NT2/D1 (cell line): ENCODE data around the gene ATOSA.

Experiments
- DNase-seq: peaks from one replicate; pipeline ENCODE4 v3.0.0-alpha.2; 2011; ENCODE audit warnings: low read depth, low spot score
- H3K27me3 ChIP-seq: 2 replicates; pipeline ENCODE4 v1.6.0; 2011; ENCODE audit warnings: mild to moderate bottlenecking; ENCODE audit not compliant: insufficient read length, insufficient read depth
- H3K36me3 ChIP-seq: 2 replicates; pipeline ENCODE4 v1.6.1; 2011; ENCODE audit warnings: mild to moderate bottlenecking, low read length, mixed read lengths; ENCODE audit not compliant: insufficient read depth, insufficient read length
- H3K4me1 ChIP-seq: 2 replicates; pipeline ENCODE4 v1.5.1; 2011; ENCODE audit not compliant: insufficient read depth, insufficient read length
- H3K4me3 ChIP-seq: 2 replicates; pipeline ENCODE4 v1.5.1; 2011; ENCODE audit warnings: low read depth; ENCODE audit not compliant: insufficient read length
- H3K9ac ChIP-seq: 2 replicates; pipeline ENCODE4 v1.6.0; 2011; ENCODE audit warnings: low read depth; ENCODE audit not compliant: insufficient read length
- H3K9me3 ChIP-seq: 2 replicates; pipeline ENCODE4 v1.5.1; 2011; ENCODE audit warnings: mild to moderate bottlenecking, low read length; ENCODE audit not compliant: insufficient read depth
- SUZ12 ChIP-seq: IDR thresholded peaks from 2 replicates; pipeline ENCODE4 v1.6.1; 2011; ENCODE audit not compliant: insufficient read length, insufficient read depth; ENCODE audit errors: extremely low read depth
- YY1 ChIP-seq: IDR thresholded peaks from 2 replicates; pipeline ENCODE4 v1.6.1; 2011; ENCODE audit not compliant: insufficient read length, insufficient read depth
- ZNF274 ChIP-seq: IDR thresholded peaks from 2 replicates; pipeline ENCODE4 v1.6.1; 2011; ENCODE audit warnings: mild to moderate bottlenecking, low read depth, low read length

ATOSA gene

GRCh38 chr15:52717481-52717880 lies 38.3 kb upstream of the ATOSA start:
- no peak overlapping the region for H3K9ac ChIP-seq
- no peak for TF ChIP-seq ZNF274
- TF ChIP-seq YY1: no peak
- TF ChIP-seq SUZ12: no peak
- DNase-seq: no peak
- H3K27me3 ChIP-seq: no peaks in the 10 kb centered on the region
- H3K9me3 ChIP-seq: no peaks in the 10 kb centered on the region
- H3K4me1 ChIP-seq: no peaks in the 10 kb centered on the region
- no peaks in the 10 kb centered on the region for H3K36me3 ChIP-seq
- H3K4me3 ChIP-seq: no peak overlapping the region

- Histone ChIP-seq H3K36me3 (no peaks in the 10 kb centered on the region), H3K9ac (no peak overlapping the region), H3K27me3 (no peaks in the 10 kb centered on the region), H3K4me1 (no peaks in the 10 kb centered on the region), H3K9me3 (no peaks in the 10 kb centered on the region), H3K4me3 (no peak overlapping the region)
- TF ChIP-seq YY1 (no peak), SUZ12 (no peak), ZNF274 (no peak)
- no peak for DNase-seq
These were observed 37.3 kb upstream of the ATOSA start for GRCh38 chr15:52716536-52716935.

DNA sequence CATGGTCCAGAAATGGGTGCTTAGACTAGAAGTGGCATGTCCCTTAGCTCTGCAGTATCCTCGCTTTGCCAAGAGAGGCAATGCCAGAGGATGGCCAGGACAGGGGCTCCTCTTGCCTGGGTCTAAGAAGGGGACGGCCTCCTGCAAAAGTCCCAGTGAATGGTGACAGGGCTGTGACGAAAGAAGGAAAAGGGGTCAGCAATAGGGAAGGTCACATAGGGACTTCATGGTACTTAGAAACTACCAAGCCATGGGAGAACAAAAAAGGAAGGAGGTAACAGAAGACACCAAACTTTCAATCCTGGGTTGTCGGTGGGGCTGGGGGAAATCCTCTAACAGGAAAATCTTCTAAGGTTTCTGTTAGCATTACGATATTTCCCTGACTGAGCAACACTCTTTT lies 36.2 kb upstream of the ATOSA start:
- no peak for DNase-seq
- no peak for TF ChIP-seq SUZ12
- TF ChIP-seq ZNF274: no peak
- no peak for TF ChIP-seq YY1

GRCh38 chr15:52714968-52715367 lies 35.8 kb upstream of the ATOSA start:
- no peaks in the 10 kb centered on the region for H3K27me3 ChIP-seq
- H3K9ac ChIP-seq: no peak overlapping the region
- no peaks in the 10 kb centered on the region for H3K36me3 ChIP-seq
- TF ChIP-seq YY1: no peak
- TF ChIP-seq SUZ12: no peak
- no peak for TF ChIP-seq ZNF274
- H3K4me1 ChIP-seq: no peaks in the 10 kb centered on the region
- no peak for DNase-seq
- no peaks in the 10 kb centered on the region for H3K9me3 ChIP-seq
- H3K4me3 ChIP-seq: no peak overlapping the region

More for the DNA sequence above, 36.2 kb upstream of the ATOSA start:
- Histone ChIP-seq H3K9ac (no peak overlapping the region), H3K9me3 (no peaks in the 10 kb centered on the region), H3K4me3 (no peak overlapping the region), H3K27me3 (no peaks in the 10 kb centered on the region), H3K36me3 (no peaks in the 10 kb centered on the region), H3K4me1 (no peaks in the 10 kb centered on the region)

- no peaks in the 10 kb centered on the region for H3K36me3 ChIP-seq
- H3K4me1 ChIP-seq: peaks cover 2% of the 10 kb centered on the region
- no peak overlapping the region for H3K9ac ChIP-seq
- no peak overlapping the region for H3K4me3 ChIP-seq
- TF ChIP-seq ZNF274: no peak
- no peak for TF ChIP-seq SUZ12
- no peak for TF ChIP-seq YY1
- no peaks in the 10 kb centered on the region for H3K9me3 ChIP-seq
- no peak for DNase-seq
- peaks cover 5% of the 10 kb centered on the region for H3K27me3 ChIP-seq
These were observed 31.7 kb upstream of the ATOSA start for GRCh38 chr15:52710708-52711389.

- Histone ChIP-seq H3K9ac (peak overlapping the region; percentile 17), H3K4me3 (no peak overlapping the region)
- no peak for DNase-seq
These were observed 31.0 kb upstream of the ATOSA start for GRCh38 chr15:52710050-52710707.

DNA sequence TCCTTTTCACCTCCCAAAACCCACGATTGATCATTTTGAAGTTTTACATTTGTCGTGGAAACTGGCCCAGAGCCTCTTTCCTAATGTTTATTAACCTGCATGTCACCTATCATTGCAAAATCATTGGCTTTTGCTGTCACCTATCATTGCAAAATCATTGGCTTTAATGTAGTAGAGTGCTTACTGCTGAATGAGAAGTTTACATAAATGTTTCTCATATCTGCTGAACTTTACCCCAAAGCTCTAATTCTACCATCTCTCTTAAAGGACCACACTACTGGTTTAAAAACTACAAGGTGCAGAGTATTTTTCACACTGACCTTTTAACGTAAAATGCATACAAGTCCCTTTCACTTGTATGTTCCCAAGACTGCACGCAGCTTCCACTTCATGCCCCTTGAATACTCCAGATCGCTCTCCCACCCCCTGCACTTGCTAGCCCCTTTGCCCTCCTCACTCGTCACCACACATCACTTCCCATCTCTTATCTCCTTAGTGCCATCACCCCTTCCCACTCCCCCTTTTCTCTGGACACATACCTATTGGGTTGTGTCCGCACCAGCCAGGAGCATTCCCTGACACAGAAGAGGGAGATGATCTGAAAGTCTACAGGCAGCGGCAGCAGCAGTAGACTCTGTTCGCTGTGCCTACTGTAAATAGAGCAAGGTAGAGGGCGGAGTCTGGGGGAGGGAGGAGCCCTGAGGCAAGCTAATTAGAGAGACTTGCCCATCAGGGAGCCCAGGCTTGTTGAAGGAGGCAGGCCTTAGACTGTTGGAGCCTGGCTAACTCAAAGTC lies 30.2 kb upstream of the ATOSA start:
- DNase-seq: peak; percentile 33
- no peak overlapping the region for H3K4me3 ChIP-seq
- no peaks in the 10 kb centered on the region for H3K36me3 ChIP-seq
- peaks cover 2% of the 10 kb centered on the region for H3K4me1 ChIP-seq
- no peaks in the 10 kb centered on the region for H3K9me3 ChIP-seq
- no peak overlapping the region for H3K9ac ChIP-seq
- peaks cover 5% of the 10 kb centered on the region for H3K27me3 ChIP-seq
- TF ChIP-seq SUZ12: no peak
- TF ChIP-seq ZNF274: no peak
- TF ChIP-seq YY1: no peak

More at GRCh38 chr15:52710050-52710707, 31.0 kb upstream of the ATOSA start:
- Histone ChIP-seq H3K36me3 (no peaks in the 10 kb centered on the region), H3K9me3 (no peaks in the 10 kb centered on the region), H3K27me3 (peaks cover 5% of the 10 kb centered on the region), H3K4me1 (peaks cover 2% of the 10 kb centered on the region)
- TF ChIP-seq SUZ12: no peak
- TF ChIP-seq ZNF274: no peak
- TF ChIP-seq YY1: no peak
